ENCODE measurements around the gene FLG2. TPM values are rescaled to one million over a fixed set of nuclear protein-coding genes. Genes with fewer than 3 reads are reported as not detected.

Gene FLG2
- not detected for polyA plus RNA-seq (2013, experiment 1 of 2)
- not detected for polyA plus RNA-seq (2013, experiment 2 of 2)

GRCh38 chr1:152359906-152360305 lies at the start of gene FLG2:
FLG2 (minus strand) TSS chr1:152360006; CDS start chr1:152358884, 1,122 bp downstream.
- WGBS, 2 experiments (ENCODE audit: insufficient coverage in 2 of 2), result 83% methylated on average over 1 of the region's 2 CpGs; no CpG with 5 or more reads in 1 of the 2 experiments
- no peak within 1 kb of the TSS for H3K27ac ChIP-seq (ENCODE audit: low read depth, low read length, severe bottlenecking)
- H3K4me1 ChIP-seq (ENCODE audit: control insufficient read depth, insufficient read depth, low read length, poor library complexity, severe bottlenecking), result no peaks in the 10 kb centered on the region
- no peak within 1 kb of the TSS for H3K4me3 ChIP-seq (ENCODE audit: extremely low read depth, insufficient read depth, low read length, poor library complexity, severe bottlenecking)
- H3K36me3 ChIP-seq (ENCODE audit: control insufficient read depth, insufficient read depth, low read length), result no peaks in the 10 kb centered on the region
- peaks cover 48% of the 10 kb centered on the region for H3K9me3 ChIP-seq (ENCODE audit: control insufficient read depth, low read length)

DNA sequence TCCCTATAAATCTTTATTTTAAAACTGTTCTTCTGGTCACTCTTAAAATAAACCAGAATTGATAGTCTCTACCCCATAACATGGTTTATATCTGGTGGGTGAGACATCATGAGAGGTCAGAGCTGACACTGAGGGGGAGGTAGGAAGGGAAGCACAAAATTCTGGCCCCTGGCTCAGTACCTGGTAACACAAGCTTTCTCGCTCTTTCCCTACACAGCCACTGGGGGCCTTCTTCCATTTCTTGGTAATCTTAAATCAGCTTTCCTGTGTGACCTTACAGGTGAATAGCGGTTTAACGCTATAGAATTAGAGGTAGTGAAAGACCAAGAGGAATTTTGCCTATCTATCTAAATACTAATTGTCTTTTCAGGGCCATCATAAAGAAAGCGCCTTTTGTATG lies 48.9 kb upstream of the FLG2 start:
- 100% methylated on average over 1 of the region's 4 CpGs; no CpG with 5 or more reads in 1 of the 2 experiments for WGBS, 2 experiments (ENCODE audit: insufficient coverage in 2 of 2)
- Histone ChIP-seq H3K9me3 (ENCODE audit: control insufficient read depth, low read length) (peaks cover 63% of the 10 kb centered on the region), H3K4me3 (ENCODE audit: extremely low read depth, insufficient read depth, low read length, poor library complexity, severe bottlenecking) (no peak overlapping the region), H3K4me1 (ENCODE audit: control insufficient read depth, insufficient read depth, low read length, poor library complexity, severe bottlenecking) (no peaks in the 10 kb centered on the region), H3K27ac (ENCODE audit: low read depth, low read length, severe bottlenecking) (no peak overlapping the region), H3K36me3 (ENCODE audit: control insufficient read depth, insufficient read depth, low read length) (no peaks in the 10 kb centered on the region)

DNA sequence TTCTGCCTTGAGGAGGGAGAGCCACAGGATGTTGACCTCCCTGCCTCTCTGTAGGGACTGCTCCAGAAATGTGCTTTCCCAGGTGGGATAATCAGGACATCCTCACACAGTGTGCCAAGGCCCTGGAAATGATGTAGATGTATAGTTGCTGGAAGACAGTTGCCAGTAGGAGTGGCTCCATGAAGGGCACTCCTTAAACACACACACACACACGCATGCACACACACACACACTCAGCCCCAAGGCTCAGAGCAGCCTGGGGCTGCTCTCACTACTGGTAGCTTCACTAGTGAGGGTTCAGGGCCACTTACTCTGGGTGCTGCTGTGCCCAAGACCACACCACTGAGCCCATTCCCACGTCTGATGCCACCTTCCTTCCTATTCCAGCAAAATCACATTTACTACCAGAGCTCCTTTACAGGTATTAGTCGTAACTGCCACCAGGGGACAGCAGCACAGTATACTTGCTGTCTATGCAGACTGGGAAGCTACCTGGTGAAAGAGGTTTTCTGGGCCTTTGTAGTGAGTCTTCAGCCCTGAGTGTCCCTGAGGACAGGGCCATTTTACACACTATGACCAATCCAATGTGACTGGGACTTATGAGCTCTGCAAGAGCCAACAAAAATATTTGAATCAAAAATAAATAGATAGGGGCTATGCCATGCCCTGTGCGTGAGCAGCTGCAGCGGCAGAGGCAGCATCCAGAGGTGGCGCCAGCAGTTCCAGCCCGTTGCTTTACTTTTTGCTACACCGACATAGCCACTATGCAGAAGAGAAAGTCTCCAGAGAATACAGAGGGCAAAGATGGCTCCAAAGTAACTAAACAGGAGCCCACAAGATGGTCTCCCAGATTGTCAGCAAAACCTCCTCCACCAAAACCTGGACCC lies 39.2 kb upstream of the FLG2 start:
- no peak overlapping the region for H3K27ac ChIP-seq (ENCODE audit: low read depth, low read length, severe bottlenecking)
- H3K9me3 ChIP-seq (ENCODE audit: control insufficient read depth, low read length), result peaks cover 36% of the 10 kb centered on the region
- no peaks in the 10 kb centered on the region for H3K4me1 ChIP-seq (ENCODE audit: control insufficient read depth, insufficient read depth, low read length, poor library complexity, severe bottlenecking)
- WGBS, 2 experiments (ENCODE audit: insufficient coverage in 2 of 2), result 64 to 68% methylated on average over 7 to 8 of the region's 8 CpGs
- H3K4me3 ChIP-seq (ENCODE audit: extremely low read depth, insufficient read depth, low read length, poor library complexity, severe bottlenecking), result no peak overlapping the region
- H3K36me3 ChIP-seq (ENCODE audit: control insufficient read depth, insufficient read depth, low read length), result no peaks in the 10 kb centered on the region

DNA sequence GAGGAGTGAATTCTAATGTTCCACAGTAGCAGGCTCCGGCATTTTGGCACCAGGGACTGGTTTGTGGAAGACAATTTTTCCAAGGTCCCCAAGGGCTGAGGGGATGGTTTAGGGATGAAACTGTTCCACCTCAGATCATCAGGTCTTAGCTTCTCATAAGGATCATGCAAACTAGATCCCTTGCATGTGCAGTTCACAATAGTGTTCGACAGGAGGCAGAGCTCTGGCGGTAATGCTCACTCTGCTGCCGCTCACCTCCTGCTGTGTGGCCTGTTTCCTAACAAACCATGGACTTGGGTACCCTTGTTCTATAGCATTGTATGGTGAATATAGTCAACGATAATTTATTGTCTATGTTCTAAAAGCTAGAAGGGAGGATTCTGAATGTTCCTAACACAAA lies 37.7 kb upstream of the FLG2 start:
- H3K9me3 ChIP-seq (ENCODE audit: control insufficient read depth, low read length), result peaks cover 47% of the 10 kb centered on the region
- H3K4me3 ChIP-seq (ENCODE audit: extremely low read depth, insufficient read depth, low read length, poor library complexity, severe bottlenecking), result no peak overlapping the region
- WGBS, 2 experiments (ENCODE audit: insufficient coverage in 2 of 2), result 63 to 64% methylated on average over 4 to 5 of the region's 5 CpGs
- no peak overlapping the region for H3K27ac ChIP-seq (ENCODE audit: low read depth, low read length, severe bottlenecking)
- H3K36me3 ChIP-seq (ENCODE audit: control insufficient read depth, insufficient read depth, low read length), result no peaks in the 10 kb centered on the region
- no peaks in the 10 kb centered on the region for H3K4me1 ChIP-seq (ENCODE audit: control insufficient read depth, insufficient read depth, low read length, poor library complexity, severe bottlenecking)

DNA sequence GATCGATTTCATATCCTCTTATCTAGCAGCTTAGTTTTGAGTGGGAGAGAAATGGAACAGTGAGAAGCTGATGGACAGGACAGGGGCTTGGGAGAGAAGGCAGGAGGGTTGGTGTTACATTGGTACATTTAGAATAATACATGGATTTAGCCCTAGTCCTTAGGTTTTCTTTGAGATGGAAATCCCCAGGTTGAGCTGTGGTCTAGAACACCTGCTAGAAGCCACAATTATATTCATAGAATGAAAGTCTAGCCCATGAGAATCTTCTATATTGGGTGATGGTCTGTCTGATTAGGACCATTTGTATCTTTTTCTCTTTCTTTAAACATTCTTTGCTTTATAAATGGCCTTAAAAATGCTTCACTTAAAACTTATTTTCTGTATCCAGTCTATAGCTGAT lies 34.3 kb upstream of the FLG2 start:
- no peaks in the 10 kb centered on the region for H3K4me1 ChIP-seq (ENCODE audit: control insufficient read depth, insufficient read depth, low read length, poor library complexity, severe bottlenecking)
- no CpG with 5 or more reads among the region's 1 CpG for WGBS, 2 experiments (ENCODE audit: insufficient coverage in 2 of 2)
- no peaks in the 10 kb centered on the region for H3K36me3 ChIP-seq (ENCODE audit: control insufficient read depth, insufficient read depth, low read length)
- H3K27ac ChIP-seq (ENCODE audit: low read depth, low read length, severe bottlenecking), result no peak overlapping the region
- no peak overlapping the region for H3K4me3 ChIP-seq (ENCODE audit: extremely low read depth, insufficient read depth, low read length, poor library complexity, severe bottlenecking)
- H3K9me3 ChIP-seq (ENCODE audit: control insufficient read depth, low read length), result peaks cover 54% of the 10 kb centered on the region

GRCh38 chr1:152392909-152393308 lies 33.1 kb upstream of the FLG2 start:
- H3K4me3 ChIP-seq (ENCODE audit: extremely low read depth, insufficient read depth, low read length, poor library complexity, severe bottlenecking), result no peak overlapping the region
- no peak overlapping the region for H3K27ac ChIP-seq (ENCODE audit: low read depth, low read length, severe bottlenecking)
- no peaks in the 10 kb centered on the region for H3K36me3 ChIP-seq (ENCODE audit: control insufficient read depth, insufficient read depth, low read length)
- peaks cover 48% of the 10 kb centered on the region for H3K9me3 ChIP-seq (ENCODE audit: control insufficient read depth, low read length)
- H3K4me1 ChIP-seq (ENCODE audit: control insufficient read depth, insufficient read depth, low read length, poor library complexity, severe bottlenecking), result no peaks in the 10 kb centered on the region
- WGBS, 2 experiments (ENCODE audit: insufficient coverage in 2 of 2), result no CpG with 5 or more reads among the region's 2 CpGs

- Histone ChIP-seq H3K4me3 (ENCODE audit: extremely low read depth, insufficient read depth, low read length, poor library complexity, severe bottlenecking) (no peak overlapping the region), H3K9me3 (ENCODE audit: control insufficient read depth, low read length) (peaks cover 50% of the 10 kb centered on the region), H3K27ac (ENCODE audit: low read depth, low read length, severe bottlenecking) (no peak overlapping the region), H3K36me3 (ENCODE audit: control insufficient read depth, insufficient read depth, low read length) (no peaks in the 10 kb centered on the region), H3K4me1 (ENCODE audit: control insufficient read depth, insufficient read depth, low read length, poor library complexity, severe bottlenecking) (no peaks in the 10 kb centered on the region)
- 65% methylated on average over 3 of the region's 4 CpGs; no CpG with 5 or more reads in 1 of the 2 experiments for WGBS, 2 experiments (ENCODE audit: insufficient coverage in 2 of 2)
Observed at GRCh38 chr1:152388889-152389288, 29.1 kb upstream of the FLG2 start.

- WGBS, 2 experiments (ENCODE audit: insufficient coverage in 2 of 2), result 56 to 100% methylated on average over 1 to 2 of the region's 2 CpGs
- peaks cover 46% of the 10 kb centered on the region for H3K9me3 ChIP-seq (ENCODE audit: control insufficient read depth, low read length)
- no peaks in the 10 kb centered on the region for H3K36me3 ChIP-seq (ENCODE audit: control insufficient read depth, insufficient read depth, low read length)
Observed at GRCh38 chr1:152386940-152387339, 27.1 kb upstream of the FLG2 start.

GRCh38 chr1:152380932-152381331 lies 21.1 kb upstream of the FLG2 start:
- WGBS, 2 experiments (ENCODE audit: insufficient coverage in 2 of 2), result 79 to 86% methylated on average over 13 to 15 of the region's 16 CpGs
- H3K27ac ChIP-seq (ENCODE audit: low read depth, low read length, severe bottlenecking), result no peak overlapping the region

More at GRCh38 chr1:152386940-152387339, 27.1 kb upstream of the FLG2 start:
- Histone ChIP-seq H3K4me3 (ENCODE audit: extremely low read depth, insufficient read depth, low read length, poor library complexity, severe bottlenecking) (no peak overlapping the region), H3K27ac (ENCODE audit: low read depth, low read length, severe bottlenecking) (no peak overlapping the region), H3K4me1 (ENCODE audit: control insufficient read depth, insufficient read depth, low read length, poor library complexity, severe bottlenecking) (no peaks in the 10 kb centered on the region)

DNA sequence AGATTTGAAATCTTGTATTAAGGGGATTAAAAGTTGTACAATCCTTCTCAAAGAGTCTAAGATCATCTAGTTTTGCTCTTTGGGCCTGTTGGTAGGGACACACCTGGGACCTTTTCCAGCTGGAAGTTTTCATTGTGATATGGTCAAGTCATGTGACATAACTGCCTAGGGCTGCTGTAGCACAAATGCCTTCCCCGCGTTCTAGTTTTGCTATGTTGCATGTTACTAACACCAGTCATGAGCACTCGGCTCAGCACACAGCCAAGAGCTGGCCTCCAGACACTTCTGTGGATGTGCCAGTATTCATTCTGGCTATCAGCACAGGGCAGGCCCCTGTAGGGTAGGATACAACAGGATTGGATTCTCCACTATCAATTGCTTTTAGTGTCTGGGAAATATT lies 14.6 kb upstream of the FLG2 start:
- WGBS, 2 experiments (ENCODE audit: insufficient coverage in 2 of 2), result 78 to 94% methylated on average over 3 of the region's 3 CpGs
- Histone ChIP-seq H3K36me3 (ENCODE audit: control insufficient read depth, insufficient read depth, low read length) (no peaks in the 10 kb centered on the region), H3K4me3 (ENCODE audit: extremely low read depth, insufficient read depth, low read length, poor library complexity, severe bottlenecking) (no peak overlapping the region), H3K27ac (ENCODE audit: low read depth, low read length, severe bottlenecking) (no peak overlapping the region), H3K9me3 (ENCODE audit: control insufficient read depth, low read length) (peaks cover 29% of the 10 kb centered on the region), H3K4me1 (ENCODE audit: control insufficient read depth, insufficient read depth, low read length, poor library complexity, severe bottlenecking) (no peaks in the 10 kb centered on the region)

More at GRCh38 chr1:152380932-152381331, 21.1 kb upstream of the FLG2 start:
- Histone ChIP-seq H3K4me1 (ENCODE audit: control insufficient read depth, insufficient read depth, low read length, poor library complexity, severe bottlenecking) (no peaks in the 10 kb centered on the region), H3K9me3 (ENCODE audit: control insufficient read depth, low read length) (peaks cover 61% of the 10 kb centered on the region), H3K4me3 (ENCODE audit: extremely low read depth, insufficient read depth, low read length, poor library complexity, severe bottlenecking) (no peak overlapping the region), H3K36me3 (ENCODE audit: control insufficient read depth, insufficient read depth, low read length) (no peaks in the 10 kb centered on the region)

DNA sequence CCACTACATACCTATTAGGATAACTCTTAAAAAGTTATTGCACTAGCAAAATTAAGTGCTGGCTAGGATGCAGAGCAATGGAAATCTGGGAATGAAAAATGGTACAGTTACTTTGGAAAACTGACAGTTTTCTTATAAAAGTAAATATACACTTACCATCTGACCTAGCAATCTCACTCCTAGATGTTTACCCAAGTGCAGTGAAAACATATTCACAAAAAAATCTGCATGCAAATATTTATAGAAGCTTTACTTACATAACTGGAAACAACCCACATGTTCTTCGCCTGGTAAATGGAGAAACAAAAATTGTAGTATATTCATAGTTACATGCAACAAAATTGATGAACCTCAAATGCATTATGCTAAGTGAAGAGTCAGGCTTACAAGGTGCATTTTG lies 12.9 kb upstream of the FLG2 start:
- Histone ChIP-seq H3K36me3 (ENCODE audit: control insufficient read depth, insufficient read depth, low read length) (no peaks in the 10 kb centered on the region), H3K4me3 (ENCODE audit: extremely low read depth, insufficient read depth, low read length, poor library complexity, severe bottlenecking) (no peak overlapping the region), H3K27ac (ENCODE audit: low read depth, low read length, severe bottlenecking) (no peak overlapping the region), H3K9me3 (ENCODE audit: control insufficient read depth, low read length) (peaks cover 21% of the 10 kb centered on the region), H3K4me1 (ENCODE audit: control insufficient read depth, insufficient read depth, low read length, poor library complexity, severe bottlenecking) (no peaks in the 10 kb centered on the region)
- 67% methylated on average over 1 of the region's 1 CpG; no CpG with 5 or more reads in 1 of the 2 experiments for WGBS, 2 experiments (ENCODE audit: insufficient coverage in 2 of 2)
